ENCODE results near the gene TSC22D2.

The TSC22D2 gene

GRCh38 chr3:150365132-150365604 is 42.9 kb upstream of the TSC22D2 start:
- no peak overlapping the region for H3K27ac ChIP-seq
- DNase-seq: no peak
- H3K4me3 ChIP-seq (ENCODE audit: low read depth, low read length): no peak overlapping the region
- no peaks in the 10 kb centered on the region for H3K27me3 ChIP-seq (ENCODE audit: insufficient read depth, low read depth, severe bottlenecking)
- no peaks in the 10 kb centered on the region for H3K36me3 ChIP-seq
- no peaks in the 10 kb centered on the region for H3K9me3 ChIP-seq (ENCODE audit: severe bottlenecking)
- no peak for TF ChIP-seq CTCF (IDR thresholded peaks at IDR 0.05; ENCODE audit: low read depth, low read length)

- no peaks in the 10 kb centered on the region for H3K36me3 ChIP-seq
- H3K27me3 ChIP-seq (ENCODE audit: insufficient read depth, low read depth, severe bottlenecking): no peaks in the 10 kb centered on the region
- TF ChIP-seq CTCF (IDR thresholded peaks at IDR 0.05; ENCODE audit: low read depth, low read length): no peak
- DNase-seq: no peak
- no peak overlapping the region for H3K27ac ChIP-seq
- no peak overlapping the region for H3K4me3 ChIP-seq (ENCODE audit: low read depth, low read length)
- no peaks in the 10 kb centered on the region for H3K9me3 ChIP-seq (ENCODE audit: severe bottlenecking)
Observed at GRCh38 chr3:150367757-150368156, 40.3 kb upstream of the TSC22D2 start.

- H3K27ac ChIP-seq: no peak overlapping the region
Observed at GRCh38 chr3:150370122-150370602, 37.9 kb upstream of the TSC22D2 start.

DNA sequence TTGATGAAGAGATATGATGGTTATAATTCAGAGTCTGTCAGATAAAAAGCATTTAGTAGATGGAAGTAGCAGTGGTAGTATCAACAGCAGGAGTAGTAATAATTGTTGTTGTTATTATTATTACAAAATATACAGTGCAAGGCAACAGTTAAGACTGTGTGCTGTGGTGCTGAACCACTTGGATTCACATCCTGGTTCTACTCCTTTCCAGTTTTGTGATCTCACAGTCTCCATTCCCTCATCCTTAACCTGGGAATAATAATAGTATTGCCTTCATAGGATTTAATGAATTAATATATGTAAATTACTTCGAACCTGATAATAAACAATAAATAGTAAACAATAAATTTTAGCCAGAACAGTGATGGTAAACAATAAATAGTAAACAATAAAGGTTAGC is 37.1 kb upstream of the TSC22D2 start:
- no peak for DNase-seq
- Histone ChIP-seq H3K27ac (no peak overlapping the region), H3K9me3 (ENCODE audit: severe bottlenecking) (no peaks in the 10 kb centered on the region), H3K36me3 (no peaks in the 10 kb centered on the region), H3K4me3 (ENCODE audit: low read depth, low read length) (no peak overlapping the region), H3K27me3 (ENCODE audit: insufficient read depth, low read depth, severe bottlenecking) (no peaks in the 10 kb centered on the region)
- no peak for TF ChIP-seq CTCF (IDR thresholded peaks at IDR 0.05; ENCODE audit: low read depth, low read length)

More at GRCh38 chr3:150370122-150370602, 37.9 kb upstream of the TSC22D2 start:
- Histone ChIP-seq H3K9me3 (ENCODE audit: severe bottlenecking) (no peaks in the 10 kb centered on the region), H3K27me3 (ENCODE audit: insufficient read depth, low read depth, severe bottlenecking) (no peaks in the 10 kb centered on the region), H3K36me3 (no peaks in the 10 kb centered on the region), H3K4me3 (ENCODE audit: low read depth, low read length) (no peak overlapping the region)
- DNase-seq: no peak
- no peak for TF ChIP-seq CTCF (IDR thresholded peaks at IDR 0.05; ENCODE audit: low read depth, low read length)

DNA sequence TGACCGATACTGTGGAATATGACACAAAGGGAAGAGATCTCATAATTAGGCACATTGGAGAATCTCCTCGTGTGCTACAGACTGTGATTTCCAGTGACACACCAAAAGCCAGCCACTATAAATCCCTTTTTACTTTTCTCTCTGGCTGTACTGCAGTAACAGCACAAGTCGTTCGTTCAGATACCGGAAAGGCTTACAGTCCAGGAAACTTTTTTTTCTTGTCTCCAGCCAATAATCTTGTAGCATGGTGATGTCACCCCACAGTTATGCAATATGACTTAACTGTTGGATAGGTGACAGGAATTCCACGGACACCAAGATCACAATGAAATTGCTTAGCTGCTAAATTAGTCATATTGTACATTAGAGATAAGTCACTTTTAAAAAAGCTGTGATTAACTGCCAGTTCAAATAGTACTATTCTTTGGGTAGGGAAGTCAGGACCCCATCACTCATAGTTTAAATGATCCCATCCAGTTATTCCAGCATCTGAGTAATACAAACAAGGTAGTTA is 36.3 kb upstream of the TSC22D2 start:
- no peak for TF ChIP-seq CTCF (IDR thresholded peaks at IDR 0.05; ENCODE audit: low read depth, low read length)
- Histone ChIP-seq H3K27ac (no peak overlapping the region), H3K36me3 (no peaks in the 10 kb centered on the region), H3K27me3 (ENCODE audit: insufficient read depth, low read depth, severe bottlenecking) (no peaks in the 10 kb centered on the region), H3K9me3 (ENCODE audit: severe bottlenecking) (no peaks in the 10 kb centered on the region), H3K4me3 (ENCODE audit: low read depth, low read length) (no peak overlapping the region)
- no peak for DNase-seq

DNA sequence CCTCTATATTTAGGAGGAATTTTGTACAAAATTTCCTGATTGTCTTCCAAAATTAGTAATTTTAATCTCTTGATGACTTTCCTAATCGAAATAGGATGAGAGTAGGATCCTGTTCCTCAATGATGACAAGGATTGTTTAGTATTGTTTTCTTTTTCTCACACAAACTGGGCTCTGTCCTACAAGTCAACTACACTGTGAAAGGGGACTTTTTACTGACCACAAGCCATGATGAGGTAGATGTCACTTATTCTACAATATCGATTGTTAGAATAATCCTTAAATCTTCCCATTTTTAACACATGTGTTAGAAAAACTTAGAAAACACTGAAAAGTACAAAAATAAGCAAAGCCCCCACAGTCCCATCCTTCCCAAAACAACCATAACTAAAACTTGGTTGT is 35.8 kb upstream of the TSC22D2 start:
- no peak for DNase-seq
- Histone ChIP-seq H3K27ac (no peak overlapping the region), H3K36me3 (no peaks in the 10 kb centered on the region), H3K27me3 (ENCODE audit: insufficient read depth, low read depth, severe bottlenecking) (no peaks in the 10 kb centered on the region), H3K4me3 (ENCODE audit: low read depth, low read length) (no peak overlapping the region), H3K9me3 (ENCODE audit: severe bottlenecking) (no peaks in the 10 kb centered on the region)
- TF ChIP-seq CTCF (IDR thresholded peaks at IDR 0.05; ENCODE audit: low read depth, low read length): no peak

Measured in WERI-Rb-1 (cell line).